GM18861 (cell line): ENCODE measurements around the gene CD44.

Source experiments
- ATAC-seq: cut with Tn5 transposase; IDR thresholded peaks from one replicate; pipeline ENCODE4 v1.9.1; 2021; ENCODE audit not compliant: unreplicated experiment

Gene CD44

GRCh38 chr11:35234460-35235156 lies 95.6 kb downstream of the CD44 start:
- no peak for ATAC-seq

- ATAC-seq: no peak
Observed at GRCh38 chr11:35235157-35235468, 96.1 kb downstream of the CD44 start.

- no peak for ATAC-seq
Observed at GRCh38 chr11:35235498-35235897, 96.5 kb downstream of the CD44 start.

- ATAC-seq: no peak
Observed at GRCh38 chr11:35235936-35236666, 97.1 kb downstream of the CD44 start.

- ATAC-seq: no peak
Observed at GRCh38 chr11:35236667-35237003, 97.7 kb downstream of the CD44 start.

- no peak for ATAC-seq
Observed at GRCh38 chr11:35237351-35237750, 98.4 kb downstream of the CD44 start.

GRCh38 chr11:35237860-35238715 lies 99.1 kb downstream of the CD44 start:
- ATAC-seq: no peak

- no peak for ATAC-seq
Observed at GRCh38 chr11:35238882-35239281, 99.9 kb downstream of the CD44 start.

- ATAC-seq: no peak
Observed at GRCh38 chr11:35239471-35240075, 100.6 kb downstream of the CD44 start.

GRCh38 chr11:35241083-35241482 lies 102.1 kb downstream of the CD44 start:
- no peak for ATAC-seq

GRCh38 chr11:35241531-35241930 lies 102.6 kb downstream of the CD44 start:
- no peak for ATAC-seq

- ATAC-seq: no peak
Observed at GRCh38 chr11:35242412-35243242, 103.7 kb downstream of the CD44 start.

- no peak for ATAC-seq
Observed at GRCh38 chr11:35243774-35244173, 104.8 kb downstream of the CD44 start.

- no peak for ATAC-seq
Observed at GRCh38 chr11:35245056-35245455, 106.1 kb downstream of the CD44 start.

GRCh38 chr11:35245786-35246185 lies 106.8 kb downstream of the CD44 start:
- ATAC-seq: no peak

- no peak for ATAC-seq
Observed at GRCh38 chr11:35246745-35247144, 107.8 kb downstream of the CD44 start.

GRCh38 chr11:35247428-35247827 lies 108.5 kb downstream of the CD44 start:
- ATAC-seq: no peak

- no peak for ATAC-seq
Observed at GRCh38 chr11:35247863-35248262, 108.9 kb downstream of the CD44 start.

GRCh38 chr11:35248558-35249323 lies 109.8 kb downstream of the CD44 start:
- ATAC-seq: no peak

GRCh38 chr11:35250192-35250591 lies 111.2 kb downstream of the CD44 start:
- no peak for ATAC-seq
